Kidney (tissue), 14 donors: ENCODE results near the gene MAP7. TPM values are rescaled to one million over a fixed set of nuclear protein-coding genes. Genes with fewer than 3 reads are reported as not detected.

Experiments used
- DNase-seq, 5 donors: peaks; one replicate each; pipeline ENCODE4 v3.0.0-alpha.2; 2013 to 2020
- FAIRE-seq: peaks from 2 replicates; lab custom pipeline; 2012; peaks lifted over from hg19 to GRCh38; lab: Jason Lieb, UNC
- H3K27ac ChIP-seq, 2 donors: one replicate each; pipeline ENCODE4 v1.7.0; 2013; ENCODE audit warnings: low read depth in 2 of 2, low read length in 2 of 2, inconsistent platforms in 1 of 2
- H3K27me3 ChIP-seq: one replicate; pipeline ENCODE4 v1.7.1; 2013; ENCODE audit warnings: low read length, inconsistent platforms; ENCODE audit not compliant: control insufficient read depth, insufficient read depth
- H3K36me3 ChIP-seq, 3 donors: one replicate each; pipeline versions ENCODE4 v1.7.0 to v1.7.1; 2013; ENCODE audit warnings: low read length in 3 of 3, control low read depth in 1 of 3, inconsistent platforms in 1 of 3; ENCODE audit not compliant: insufficient read depth in 3 of 3, control insufficient read depth in 2 of 3
- H3K4me1 ChIP-seq, 3 donors: one replicate each; pipeline versions ENCODE4 v1.7.0 to v1.7.1; 2013; ENCODE audit warnings: low read length in 3 of 3, inconsistent platforms in 1 of 3, low read depth in 1 of 3; ENCODE audit not compliant: control insufficient read depth in 2 of 3, insufficient read depth in 2 of 3
- H3K4me3 ChIP-seq, 3 donors: one replicate each; pipeline versions ENCODE4 v1.7.0 to v1.8.1; 2013; ENCODE audit warnings: low read length in 3 of 3, control low read depth in 1 of 3, inconsistent platforms in 1 of 3
- H3K9ac ChIP-seq, 3 donors: one replicate each; pipeline versions ENCODE4 v1.7.0 to v1.7.1; 2013; ENCODE audit warnings: low read length in 3 of 3, control low read depth in 1 of 3, inconsistent platforms in 1 of 3
- H3K9me3 ChIP-seq, 3 donors: one replicate each; pipeline versions ENCODE4 v1.7.0 to v1.7.1; 2013; ENCODE audit warnings: low read length in 3 of 3, control low read depth in 1 of 3, inconsistent platforms in 1 of 3; ENCODE audit not compliant: control insufficient read depth in 2 of 3, insufficient read depth in 1 of 3
- intact Hi-C: fragments of 100-400 bp; cut with DNase I; formaldehyde crosslinking; loops from one replicate; pipeline ENCODE4 v1.11.1; 2022
- polyA plus RNA-seq: library from polyadenylated mRNA; stranded (reverse); fragments of 350-450 nt; fragmentation: Illumina TruSeq; extraction: RNeasy Lipid Tissue Mini Kit (QIAGEN cat#74804); gene quantifications from one replicate; pipeline ENCODE4 v1.2.3, GENCODE V29; 2014; ENCODE audit warnings: low read depth, low replicate concordance; ENCODE audit not compliant: insufficient read depth
- total RNA-seq: library from RNA; stranded (reverse); fragmentation: NEBNext Ultra II Directional; extraction: Animal tissue kit (Norgen Biotek cat#: 25700); gene quantifications from one replicate; pipeline ENCODE4 v1.2.1, GENCODE V29; 2021
- TF ChIP-seq, protein P1 (sequence below): IDR thresholded peaks from 3 replicates; pipeline ENCODE4 v1.5.1; 2012; ENCODE audit warnings: mild to moderate bottlenecking, moderate library complexity, borderline replicate concordance; ENCODE audit not compliant: insufficient read depth; ENCODE audit errors: extremely low read depth
- donor health status: control.
- donor health status: control.
- donor health status: control.
- donor health status: control.
- donor health status: control.
- donor health status: DM: yes; HTN: yes; CAD: no.
- donor health status: Normal renal cell carcinoma (clear cell type).

The MAP7 gene
- total and polyA plus RNA-seq, 2 donors from 2014 or later, result 16.0 to 40.0 TPM

DNA sequence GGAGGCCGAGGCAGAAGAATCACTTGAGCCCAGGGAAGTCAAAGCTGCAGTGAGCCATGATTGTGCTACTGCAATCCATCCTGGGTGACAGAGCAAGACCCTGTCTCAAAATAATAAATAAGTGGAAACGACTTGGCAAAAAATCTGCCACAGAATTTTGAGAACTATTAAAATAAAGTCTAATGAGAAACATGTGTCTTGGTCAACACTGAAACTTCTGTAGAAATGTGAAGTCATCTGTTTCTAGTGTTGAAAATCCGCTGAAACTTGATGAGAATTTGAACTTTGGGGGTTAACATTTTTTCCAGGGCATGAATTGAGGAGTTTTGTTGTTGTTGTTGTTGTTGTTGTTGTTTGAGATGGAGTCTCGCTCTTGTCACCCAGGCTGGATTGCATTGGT, 231.5 kb downstream of the MAP7 start:
- H3K4me3 ChIP-seq, result no peak overlapping the region
- TF ChIP-seq, protein P1, sequence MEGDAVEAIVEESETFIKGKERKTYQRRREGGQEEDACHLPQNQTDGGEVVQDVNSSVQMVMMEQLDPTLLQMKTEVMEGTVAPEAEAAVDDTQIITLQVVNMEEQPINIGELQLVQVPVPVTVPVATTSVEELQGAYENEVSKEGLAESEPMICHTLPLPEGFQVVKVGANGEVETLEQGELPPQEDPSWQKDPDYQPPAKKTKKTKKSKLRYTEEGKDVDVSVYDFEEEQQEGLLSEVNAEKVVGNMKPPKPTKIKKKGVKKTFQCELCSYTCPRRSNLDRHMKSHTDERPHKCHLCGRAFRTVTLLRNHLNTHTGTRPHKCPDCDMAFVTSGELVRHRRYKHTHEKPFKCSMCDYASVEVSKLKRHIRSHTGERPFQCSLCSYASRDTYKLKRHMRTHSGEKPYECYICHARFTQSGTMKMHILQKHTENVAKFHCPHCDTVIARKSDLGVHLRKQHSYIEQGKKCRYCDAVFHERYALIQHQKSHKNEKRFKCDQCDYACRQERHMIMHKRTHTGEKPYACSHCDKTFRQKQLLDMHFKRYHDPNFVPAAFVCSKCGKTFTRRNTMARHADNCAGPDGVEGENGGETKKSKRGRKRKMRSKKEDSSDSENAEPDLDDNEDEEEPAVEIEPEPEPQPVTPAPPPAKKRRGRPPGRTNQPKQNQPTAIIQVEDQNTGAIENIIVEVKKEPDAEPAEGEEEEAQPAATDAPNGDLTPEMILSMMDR, result no peak
- no peaks in the 10 kb centered on the region for H3K27me3 ChIP-seq
- H3K9me3 ChIP-seq, result no peaks in the 10 kb centered on the region
- no peaks in the 10 kb centered on the region for H3K4me1 ChIP-seq
- H3K27ac ChIP-seq, result no peak overlapping the region
- no peak overlapping the region for H3K9ac ChIP-seq
- intact Hi-C loops, result no loop called here
- FAIRE-seq (no peak), DNase-seq (no peak)
- H3K36me3 ChIP-seq, result no peaks in the 10 kb centered on the region

DNA sequence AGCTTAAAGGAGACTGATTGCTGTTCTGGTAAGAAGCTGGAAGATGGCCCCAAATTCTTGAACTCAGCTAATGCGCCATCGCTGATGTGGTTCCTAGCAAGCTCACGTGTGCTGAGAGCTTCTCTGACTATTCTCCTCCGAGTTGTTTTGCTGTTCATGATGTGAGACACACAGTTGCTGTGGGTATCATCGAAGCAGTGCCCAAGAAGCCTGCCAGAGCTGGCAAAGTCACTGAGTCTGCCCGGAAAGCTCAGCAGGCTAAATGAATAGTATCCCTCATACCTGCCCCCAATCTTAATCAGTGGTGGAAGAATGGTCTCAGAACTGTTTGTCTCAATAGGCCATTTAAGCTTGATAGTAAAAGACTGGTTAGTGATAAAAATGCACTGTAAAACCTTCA, 232.3 kb downstream of the MAP7 start:
- H3K36me3 ChIP-seq, result no peaks in the 10 kb centered on the region
- FAIRE-seq (no peak), DNase-seq (no peak)
- TF ChIP-seq, protein P1, result no peak
- H3K27ac ChIP-seq, result no peak overlapping the region
- H3K4me1 ChIP-seq, result no peaks in the 10 kb centered on the region
- H3K9me3 ChIP-seq, result no peaks in the 10 kb centered on the region
- H3K27me3 ChIP-seq, result no peaks in the 10 kb centered on the region
- intact Hi-C loops, result no loop called here
- no peak overlapping the region for H3K9ac ChIP-seq
- H3K4me3 ChIP-seq, result no peak overlapping the region

DNA sequence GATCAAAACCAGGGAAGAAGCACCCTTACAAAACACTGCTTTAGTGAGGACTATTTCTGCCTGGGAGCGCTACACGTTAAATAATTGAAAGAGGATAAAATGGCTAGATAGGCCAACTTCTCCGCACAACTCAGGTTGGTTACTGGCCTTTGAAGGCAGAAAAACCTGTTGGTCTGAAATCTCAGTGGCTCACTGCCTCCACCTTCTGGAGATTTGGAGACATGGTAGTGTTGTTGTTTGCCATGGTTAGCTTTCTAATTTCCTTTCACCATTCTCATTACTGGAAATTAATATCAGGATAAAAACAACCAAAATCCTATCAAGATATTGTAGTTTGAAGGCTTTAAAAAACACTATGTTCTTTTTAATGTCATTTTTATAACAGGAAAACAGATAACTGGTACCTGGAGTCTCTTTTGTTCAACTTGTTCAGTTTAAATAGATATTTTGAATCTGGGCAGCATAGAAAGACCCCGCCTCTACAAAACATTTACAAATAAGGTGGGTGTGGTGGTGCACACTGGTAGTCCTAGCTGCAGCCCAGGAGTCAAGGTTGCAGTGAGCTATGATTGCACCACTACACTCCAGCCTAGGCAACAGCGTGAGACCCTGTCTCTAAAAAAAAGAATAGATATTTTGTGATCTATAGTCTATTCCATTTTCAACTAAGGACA, 233.1 kb downstream of the MAP7 start:
- peak in 4 of 5 donors; percentile 54 to 88 (median 77) for DNase-seq

More for the DNA sequence above, 233.1 kb downstream of the MAP7 start:
- peak; percentile 68 for FAIRE-seq
- TF ChIP-seq, protein P1, result peak; percentile 78
- no peak overlapping the region for H3K27ac ChIP-seq
- H3K27me3 ChIP-seq, result no peaks in the 10 kb centered on the region
- no peaks in the 10 kb centered on the region for H3K36me3 ChIP-seq
- no peak overlapping the region for H3K4me3 ChIP-seq
- H3K9ac ChIP-seq, result no peak overlapping the region
- no peaks in the 10 kb centered on the region for H3K9me3 ChIP-seq
- no peaks in the 10 kb centered on the region for H3K4me1 ChIP-seq
- intact Hi-C loops, result no loop called here
